Measurements from ENCODE around the gene IGFBP7.

Gene IGFBP7

GRCh38 chr4:57043347-57044251, 66.6 kb downstream of the IGFBP7 start:
- no peak for TF ChIP-seq REST (IDR thresholded peaks at IDR 0.05; ENCODE audit: insufficient read depth in 1 of 2, low read depth in 2 of 2, low read length in 2 of 2)
- no peak for TF ChIP-seq SIN3A (IDR thresholded peaks at IDR 0.05; ENCODE audit: borderline replicate concordance, insufficient read depth, low read length)
- no peak for TF ChIP-seq FOXP2 (optimal IDR thresholded peaks at IDR 0.05; ENCODE audit: borderline replicate concordance, extremely low read depth, extremely low read length, insufficient read depth)
- TF ChIP-seq POLR2AphosphoS5 (IDR thresholded peaks at IDR 0.05; ENCODE audit: low read depth, low read length), result no peak
- TF ChIP-seq TAF1 (IDR thresholded peaks at IDR 0.05; ENCODE audit: borderline replicate concordance, insufficient read depth, low read length), result no peak

- no peak for TF ChIP-seq TAF1 (IDR thresholded peaks at IDR 0.05; ENCODE audit: borderline replicate concordance, insufficient read depth, low read length)
- TF ChIP-seq POLR2AphosphoS5 (IDR thresholded peaks at IDR 0.05; ENCODE audit: low read depth, low read length), result no peak
- no peak for TF ChIP-seq REST (IDR thresholded peaks at IDR 0.05; ENCODE audit: insufficient read depth in 1 of 2, low read depth in 2 of 2, low read length in 2 of 2)
- TF ChIP-seq SIN3A (IDR thresholded peaks at IDR 0.05; ENCODE audit: borderline replicate concordance, insufficient read depth, low read length), result no peak
- TF ChIP-seq FOXP2 (optimal IDR thresholded peaks at IDR 0.05; ENCODE audit: borderline replicate concordance, extremely low read depth, extremely low read length, insufficient read depth), result no peak
Observed at GRCh38 chr4:57042711-57043169, 67.4 kb downstream of the IGFBP7 start.

- TF ChIP-seq REST (IDR thresholded peaks at IDR 0.05; ENCODE audit: insufficient read depth in 1 of 2, low read depth in 2 of 2, low read length in 2 of 2) (no peak), POLR2AphosphoS5 (IDR thresholded peaks at IDR 0.05; ENCODE audit: low read depth, low read length) (no peak), TAF1 (IDR thresholded peaks at IDR 0.05; ENCODE audit: borderline replicate concordance, insufficient read depth, low read length) (no peak)
Observed at GRCh38 chr4:57041020-57041419, 69.2 kb downstream of the IGFBP7 start.

GRCh38 chr4:57040510-57040909, 69.7 kb downstream of the IGFBP7 start:
- no peak for TF ChIP-seq TAF1 (IDR thresholded peaks at IDR 0.05; ENCODE audit: borderline replicate concordance, insufficient read depth, low read length)
- no peak for TF ChIP-seq POLR2AphosphoS5 (IDR thresholded peaks at IDR 0.05; ENCODE audit: low read depth, low read length)
- no peak for TF ChIP-seq REST (IDR thresholded peaks at IDR 0.05; ENCODE audit: insufficient read depth in 1 of 2, low read depth in 2 of 2, low read length in 2 of 2)
- no peak for TF ChIP-seq SIN3A (IDR thresholded peaks at IDR 0.05; ENCODE audit: borderline replicate concordance, insufficient read depth, low read length)
- no peak for TF ChIP-seq FOXP2 (optimal IDR thresholded peaks at IDR 0.05; ENCODE audit: borderline replicate concordance, extremely low read depth, extremely low read length, insufficient read depth)
